Lung (tissue), 12 donors: ENCODE results near the gene ARAP1. TPM values are rescaled to one million over a fixed set of nuclear protein-coding genes. Genes with fewer than 3 reads are reported as not detected.

Experiments used
- ATAC-seq: fragments of 200-7000 bp; cut with Tn5 transposase; one replicate; pipeline ENCODE4 v1.9.1; 2020; ENCODE audit warnings: moderate number of reproducible peaks; ENCODE audit not compliant: insufficient read depth, low FRiP score
- DNase-seq, 3 donors: peaks; one replicate each; pipeline ENCODE4 v3.0.0-alpha.2; 2013 to 2017
- H3K27ac ChIP-seq, 2 donors: one replicate each; pipeline ENCODE4 v1.5.1; 2013; ENCODE audit warnings: mild to moderate bottlenecking in 2 of 2, moderate library complexity in 2 of 2, control low read depth in 1 of 2, inconsistent platforms in 1 of 2, low read depth in 1 of 2, low read length in 1 of 2
- H3K27me3 ChIP-seq, 3 donors: one replicate each; pipeline ENCODE4 v1.5.1; 2013; ENCODE audit warnings: low read length in 2 of 3; ENCODE audit not compliant: control insufficient read depth in 3 of 3, insufficient read depth in 3 of 3
- H3K36me3 ChIP-seq, 4 donors: one replicate each; pipeline ENCODE4 v1.5.1; 2013; ENCODE audit warnings: low read length in 4 of 4, mild to moderate bottlenecking in 1 of 4, moderate library complexity in 1 of 4; ENCODE audit not compliant: control insufficient read depth in 4 of 4, insufficient read depth in 4 of 4
- H3K4me1 ChIP-seq, 5 donors: one replicate each; pipeline ENCODE4 v1.5.1; 2013; ENCODE audit warnings: low read length in 5 of 5, mild to moderate bottlenecking in 2 of 5, moderate library complexity in 1 of 5; ENCODE audit not compliant: control insufficient read depth in 5 of 5, insufficient read depth in 5 of 5
- H3K4me3 ChIP-seq: one replicate; pipeline ENCODE4 v1.5.1; 2013; ENCODE audit warnings: mild to moderate bottlenecking, control low read depth, moderate library complexity
- H3K9ac ChIP-seq, 2 donors: one replicate each; pipeline ENCODE4 v1.5.1; 2013; ENCODE audit warnings: low read length in 2 of 2, control low read depth in 1 of 2; ENCODE audit not compliant: insufficient read depth in 1 of 2
- H3K9me3 ChIP-seq, 4 donors: one replicate each; pipeline ENCODE4 v1.5.1; 2013; ENCODE audit warnings: low read length in 3 of 4, mild to moderate bottlenecking in 1 of 4, moderate library complexity in 1 of 4; ENCODE audit not compliant: control insufficient read depth in 4 of 4, insufficient read depth in 3 of 4
- CTCF ChIP-seq: IDR thresholded peaks from 2 replicates; pipeline ENCODE4 v1.5.1; 2012; ENCODE audit warnings: mild to moderate bottlenecking; ENCODE audit errors: control extremely low read depth, extremely low read depth
- WGBS, 2 donors: extraction: QIAGEN DNeasy Blood & Tissue Kit; methylation state at CpG; one replicate each; pipeline ENCODE4 v1.1.7; 2013; 5-methylcytosine and 5-hydroxymethylcytosine counted together
- polyA plus RNA-seq, 2 donors: library from polyadenylated mRNA; stranded (reverse); fragments of 200-250 nt; gene quantifications; one replicate each; pipeline ENCODE4 v1.2.1, GENCODE V29; 2013
- total RNA-seq, 2 donors: library from RNA; depleted of rRNA in 1 of 2; stranded (reverse); fragments of >200 nt in 1 of 2; gene quantifications; one replicate each; pipeline ENCODE4 v1.2.1, GENCODE V29; 2014 to 2021
- donor health status: control.
- donor health status: control.
- donor health status: Bipolar disorder and iron deficiency.
- donor health status: healthy.
- donor health status: DM: yes; HTN: yes; CAD: no.

ARAP1 gene
- total and polyA plus RNA-seq, 4 donors = 134 to 218 (median 173) TPM

GRCh38 chr11:72706579-72706978, 45.6 kb downstream of the ARAP1 start:
- WGBS, 2 donors = 91 to 92% methylated on average over 5 of the region's 5 CpGs
- ATAC-seq (no peak), DNase-seq (no peak)
- no peak overlapping the region for H3K4me3 ChIP-seq
- H3K9me3 ChIP-seq = no peaks in the 10 kb centered on the region
- H3K9ac ChIP-seq = no peak overlapping the region
- H3K27me3 ChIP-seq = no peaks in the 10 kb centered on the region
- no peak overlapping the region for H3K27ac ChIP-seq
- no peak for TF ChIP-seq CTCF
- peaks cover under 1 to 90% (median 27%) of the 10 kb centered on the region in 4 donors for H3K36me3 ChIP-seq
- peaks cover 0 to 52% (median 13%) of the 10 kb centered on the region in 5 donors for H3K4me1 ChIP-seq

- Histone ChIP-seq H3K9ac (no peak overlapping the region), H3K36me3 (peaks cover 3 to 87% (median 33%) of the 10 kb centered on the region in 4 donors), H3K9me3 (no peaks in the 10 kb centered on the region), H3K4me3 (no peak overlapping the region), H3K27me3 (no peaks in the 10 kb centered on the region), H3K27ac (no peak overlapping the region), H3K4me1 (peaks cover 0 to 56% (median 13%) of the 10 kb centered on the region in 5 donors)
- no peak for DNase-seq
- no peak for ATAC-seq
- no peak for TF ChIP-seq CTCF
- 88 to 94% methylated on average over 12 of the region's 12 CpGs for WGBS, 2 donors
Measured at GRCh38 chr11:72705442-72706365, 46.5 kb downstream of the ARAP1 start.

GRCh38 chr11:72704783-72705265, 47.4 kb downstream of the ARAP1 start:
- 66 to 70% methylated on average over 4 of the region's 4 CpGs for WGBS, 2 donors
- Histone ChIP-seq H3K27me3 (no peaks in the 10 kb centered on the region), H3K9ac (no peak overlapping the region), H3K27ac (peak overlapping the region in 1 of 2 donors; percentile 19), H3K4me1 (peaks cover 0 to 56% (median 13%) of the 10 kb centered on the region in 5 donors), H3K9me3 (no peaks in the 10 kb centered on the region), H3K4me3 (no peak overlapping the region), H3K36me3 (peaks cover 3 to 84% (median 38%) of the 10 kb centered on the region in 4 donors)
- no peak for DNase-seq
- no peak for TF ChIP-seq CTCF
- no peak for ATAC-seq
